Measurements from ENCODE around the gene CDK9. TPM values are rescaled to one million over a fixed set of nuclear protein-coding genes. Genes with fewer than 3 reads are reported as not detected.
A peak's percentile ranks its signal among the peaks of the same experiment; 100 is the strongest.

Gene CDK9
- total RNA-seq, 2 experiments from 2014 or later, result 80.0 to 136 TPM

DNA sequence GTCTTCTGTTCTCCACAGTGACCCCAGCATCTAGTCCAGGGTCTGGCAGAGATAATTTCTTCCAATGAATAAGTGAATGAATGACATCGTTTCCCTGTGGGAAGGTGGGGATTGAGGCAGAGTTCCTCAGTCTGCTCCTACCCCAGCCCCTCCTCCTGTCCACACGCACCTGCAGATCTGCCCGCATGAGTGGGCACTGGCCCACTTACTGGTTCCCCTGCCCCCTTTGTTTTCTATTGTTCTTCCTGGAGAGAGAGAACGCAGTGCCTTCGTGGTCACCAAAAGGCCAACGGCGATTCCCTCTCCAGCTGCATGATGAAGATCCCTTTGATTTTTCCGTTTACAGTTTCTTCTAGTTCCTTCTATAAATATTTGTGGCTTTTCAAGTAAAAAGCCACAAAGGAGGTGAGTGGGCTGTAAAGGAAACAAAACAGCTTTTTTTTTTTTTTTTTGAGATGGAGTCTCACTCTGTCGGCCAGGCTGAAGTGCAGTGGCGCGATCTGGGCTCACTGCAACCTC lies 11.1 kb downstream of the CDK9 start:
- 0 out of 2 replicates have a peak, but pooled peaks cover 4% of the 10 kb centered on the region for H4K20me1 ChIP-seq (ENCODE audit: insufficient read depth, low read length)
- peak overlapping the region; percentile 30 for H3K4me3 ChIP-seq (ENCODE audit: low read depth, low read length, poor library complexity, severe bottlenecking)
- no peak for TF ChIP-seq EZH2phosphoT487 (IDR thresholded peaks at IDR 0.05; ENCODE audit: borderline replicate concordance, low read depth, low read length)
- TF ChIP-seq, protein P1, sequence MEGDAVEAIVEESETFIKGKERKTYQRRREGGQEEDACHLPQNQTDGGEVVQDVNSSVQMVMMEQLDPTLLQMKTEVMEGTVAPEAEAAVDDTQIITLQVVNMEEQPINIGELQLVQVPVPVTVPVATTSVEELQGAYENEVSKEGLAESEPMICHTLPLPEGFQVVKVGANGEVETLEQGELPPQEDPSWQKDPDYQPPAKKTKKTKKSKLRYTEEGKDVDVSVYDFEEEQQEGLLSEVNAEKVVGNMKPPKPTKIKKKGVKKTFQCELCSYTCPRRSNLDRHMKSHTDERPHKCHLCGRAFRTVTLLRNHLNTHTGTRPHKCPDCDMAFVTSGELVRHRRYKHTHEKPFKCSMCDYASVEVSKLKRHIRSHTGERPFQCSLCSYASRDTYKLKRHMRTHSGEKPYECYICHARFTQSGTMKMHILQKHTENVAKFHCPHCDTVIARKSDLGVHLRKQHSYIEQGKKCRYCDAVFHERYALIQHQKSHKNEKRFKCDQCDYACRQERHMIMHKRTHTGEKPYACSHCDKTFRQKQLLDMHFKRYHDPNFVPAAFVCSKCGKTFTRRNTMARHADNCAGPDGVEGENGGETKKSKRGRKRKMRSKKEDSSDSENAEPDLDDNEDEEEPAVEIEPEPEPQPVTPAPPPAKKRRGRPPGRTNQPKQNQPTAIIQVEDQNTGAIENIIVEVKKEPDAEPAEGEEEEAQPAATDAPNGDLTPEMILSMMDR (conservative IDR thresholded peaks at IDR 0.05; ENCODE audit: low read length), result no peak
- ChIA-PET POLR2A (interaction anchor here (1.0 kb wide), 1 partner anchor 18 kb away, joined by 4 read pairs; the partner anchor contains the start of gene SH2D3C), CTCF (ENCODE audit: unreplicated experiment) (interaction anchor here (0.6 kb wide), 1 partner anchor 38 kb away, joined by 3 read pairs; no protein-coding TSS in a partner anchor)
- H3K27ac ChIP-seq (ENCODE audit: low read depth, low read length, poor library complexity, severe bottlenecking), result peak overlapping the region; percentile 90
- intact Hi-C loops (cut with micrococcal nuclease; ENCODE audit: unreplicated experiment), result no loop called here
- no peak overlapping the region; the same call in 1 of the 2 replicates for H2AFZ ChIP-seq (ENCODE audit: low read length)
- DNase-seq (ENCODE audit: low spot score), result peak; percentile 87
- peaks cover 28% of the 10 kb centered on the region for H3K36me3 ChIP-seq (ENCODE audit: insufficient read depth, low read length)
- peak overlapping the region; percentile 61 for H3K4me2 ChIP-seq (ENCODE audit: low read length)
- no peaks in the 10 kb centered on the region; the same call in 1 of the 2 replicates for H3K79me2 ChIP-seq (ENCODE audit: insufficient read depth, low read depth, low read length)
- no TSS peak for BruUV-seq (replicated peaks)
- H3K4me1 ChIP-seq (ENCODE audit: insufficient read depth, low read length, poor library complexity, severe bottlenecking), result peaks cover 67% of the 10 kb centered on the region
- H3K9me3 ChIP-seq (ENCODE audit: low read length), result no peaks in the 10 kb centered on the region
- no peaks in the 10 kb centered on the region for H3K9me2 ChIP-seq (ENCODE audit: insufficient read depth, low read length)

DNA sequence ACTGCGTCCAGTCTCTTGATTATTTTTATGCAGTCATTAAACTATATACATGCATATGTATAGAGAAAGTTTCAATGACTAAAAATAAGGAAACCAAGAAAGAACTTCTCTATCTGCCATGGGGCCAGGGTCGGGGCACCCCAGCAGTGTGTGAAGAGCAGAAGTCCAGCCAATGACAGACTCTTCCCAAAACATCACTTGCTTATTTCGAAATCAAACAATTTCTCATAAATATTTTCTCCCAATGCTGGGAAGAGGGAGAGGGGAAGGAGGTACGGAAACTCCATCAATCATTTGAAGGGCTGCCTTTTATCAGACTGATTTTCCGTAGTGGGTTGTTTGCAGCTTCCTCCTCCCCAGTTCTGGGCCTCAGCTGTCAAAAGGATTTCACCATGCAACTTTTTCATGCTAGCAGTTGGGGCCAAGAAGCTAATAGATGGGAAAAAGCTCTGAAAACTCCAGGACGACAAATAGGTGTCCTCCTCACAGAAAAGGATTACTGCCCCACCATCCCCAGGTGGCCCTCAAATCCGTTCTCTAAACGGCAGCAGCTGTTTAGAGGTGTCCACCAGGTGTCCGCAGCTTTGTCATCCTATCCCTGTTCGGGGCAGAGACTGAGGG lies 16.2 kb downstream of the CDK9 start:
- peaks cover 29% of the 10 kb centered on the region for H3K79me2 ChIP-seq (ENCODE audit: insufficient read depth, low read depth, low read length)
- H3K9me3 ChIP-seq (ENCODE audit: low read length), result no peaks in the 10 kb centered on the region
- H3K9me2 ChIP-seq (ENCODE audit: insufficient read depth, low read length), result no peaks in the 10 kb centered on the region
- intact Hi-C loops (cut with micrococcal nuclease; ENCODE audit: unreplicated experiment), result loop anchor here (2.0 to 5.0 kb wide), 2 partner anchors 15 to 115 kb away; partner anchors contain the start of genes CDK9 and ST6GALNAC4
- H3K4me1 ChIP-seq (ENCODE audit: insufficient read depth, low read length, poor library complexity, severe bottlenecking), result peaks cover 55% of the 10 kb centered on the region
- H4K20me1 ChIP-seq (ENCODE audit: insufficient read depth, low read length), result no peaks in the 10 kb centered on the region
- ChIA-PET CTCF (ENCODE audit: unreplicated experiment) (interaction anchor here (0.5 kb wide), 1 partner anchor 58 kb away, joined by 3 read pairs; no protein-coding TSS in a partner anchor), POLR2A (interaction anchor here (0.7 to 1.5 kb wide), 4 partner anchors 23 to 114 kb away, joined by 3 to 5 read pairs (median 4); partner anchors contain the start of genes SH2D3C, ST6GALNAC4 and TOR2A)
- peak overlapping the region; percentile 71; the same call in 1 of the 2 replicates for H2AFZ ChIP-seq (ENCODE audit: low read length)
- DNase-seq (ENCODE audit: low spot score), result no peak
- no peak for TF ChIP-seq EZH2phosphoT487 (IDR thresholded peaks at IDR 0.05; ENCODE audit: borderline replicate concordance, low read depth, low read length)
- TF ChIP-seq, protein P1 (conservative IDR thresholded peaks at IDR 0.05; ENCODE audit: low read length), result peak; percentile 35; the same call in 1 of the 2 replicates
- BruUV-seq (replicated peaks), result TSS peak; percentile 98
- H3K27ac ChIP-seq (ENCODE audit: low read depth, low read length, poor library complexity, severe bottlenecking), result peak overlapping the region; percentile 78
- H3K36me3 ChIP-seq (ENCODE audit: insufficient read depth, low read length), result peaks cover 29% of the 10 kb centered on the region
- H3K4me3 ChIP-seq (ENCODE audit: low read depth, low read length, poor library complexity, severe bottlenecking), result peak overlapping the region; percentile 98
- peak overlapping the region; percentile 93 for H3K4me2 ChIP-seq (ENCODE audit: low read length)
